Measurements from ENCODE around the gene FAM163B. TPM values are rescaled to one million over a fixed set of nuclear protein-coding genes. Genes with fewer than 3 reads are reported as not detected.

The FAM163B gene
- total RNA-seq, 2 donors from 2014 or later: 0.78 TPM; not detected in 1

- DNase-seq (no peak), ATAC-seq (no peak)
- Histone ChIP-seq H3K4me3 (no peak overlapping the region), H3K36me3 (replicated peaks in 1 of 2; ENCODE audit: insufficient read depth in 1 of 2, low read depth in 2 of 2) (no peaks in the 10 kb centered on the region), H3K27me3 (peaks cover 0 to under 1% of the 10 kb centered on the region in 2 donors), H3K27ac (no peak overlapping the region), H3K4me1 (no peaks in the 10 kb centered on the region), H3K9me3 (peaks cover 0 to under 1% (median 0%) of the 10 kb centered on the region in 3 donors)
- intact Hi-C loops (cut with DNase I): no loop called here
- WGBS, 2 donors: 86 to 88% methylated on average over 13 to 16 of the region's 17 CpGs
- TF ChIP-seq CTCF (IDR thresholded peaks at IDR 0.05) (no peak), POLR2A (IDR thresholded peaks at IDR 0.05) (no peak)
These were observed 17.9 kb downstream of the FAM163B start for GRCh38 chr9:133591116-133591910.

GRCh38 chr9:133590231-133590855 lies 18.8 kb downstream of the FAM163B start:
- Histone ChIP-seq H3K4me3 (no peak overlapping the region), H3K27me3 (peaks cover 0 to 10% of the 10 kb centered on the region in 2 donors), H3K9me3 (no peaks in the 10 kb centered on the region), H3K27ac (no peak overlapping the region), H3K36me3 (replicated peaks in 1 of 2; ENCODE audit: insufficient read depth in 1 of 2, low read depth in 2 of 2) (no peaks in the 10 kb centered on the region), H3K4me1 (no peaks in the 10 kb centered on the region)
- 66 to 69% methylated on average over 14 to 20 of the region's 20 CpGs for WGBS, 2 donors
- intact Hi-C loops (cut with DNase I): no loop called here
- DNase-seq: no peak
- TF ChIP-seq POLR2A (IDR thresholded peaks at IDR 0.05) (no peak), CTCF (IDR thresholded peaks at IDR 0.05) (no peak)
- no peak for ATAC-seq

GRCh38 chr9:133589454-133590227 lies 19.5 kb downstream of the FAM163B start:
- no peaks in the 10 kb centered on the region for H3K4me1 ChIP-seq
- intact Hi-C loops (cut with DNase I): no loop called here
- TF ChIP-seq POLR2A (IDR thresholded peaks at IDR 0.05): no peak
- peak in 3 of 7 experiments; percentile 3 to 31 (median 7) for TF ChIP-seq CTCF (IDR thresholded peaks at IDR 0.05)
- H3K4me3 ChIP-seq: no peak overlapping the region
- WGBS, 2 donors: 44 to 45% methylated on average over 11 to 19 of the region's 19 CpGs
- no peaks in the 10 kb centered on the region for H3K36me3 ChIP-seq (replicated peaks in 1 of 2; ENCODE audit: insufficient read depth in 1 of 2, low read depth in 2 of 2)
- no peak for ATAC-seq
- peaks cover 0 to 12% of the 10 kb centered on the region in 2 donors for H3K27me3 ChIP-seq
- no peaks in the 10 kb centered on the region for H3K9me3 ChIP-seq
- no peak for DNase-seq
- H3K27ac ChIP-seq: no peak overlapping the region

GRCh38 chr9:133587466-133587865 lies 21.7 kb downstream of the FAM163B start:
- TF ChIP-seq POLR2A (IDR thresholded peaks at IDR 0.05) (no peak), CTCF (IDR thresholded peaks at IDR 0.05) (no peak)
- no peak overlapping the region for H3K27ac ChIP-seq
- H3K27me3 ChIP-seq: peaks cover 0 to 12% of the 10 kb centered on the region in 2 donors
- no peaks in the 10 kb centered on the region for H3K36me3 ChIP-seq (replicated peaks in 1 of 2; ENCODE audit: insufficient read depth in 1 of 2, low read depth in 2 of 2)
- DNase-seq (no peak), ATAC-seq (no peak)
- no peaks in the 10 kb centered on the region for H3K4me1 ChIP-seq
- intact Hi-C loops (cut with DNase I): no loop called here
- H3K9me3 ChIP-seq: no peaks in the 10 kb centered on the region
- no peak overlapping the region for H3K4me3 ChIP-seq
- WGBS, 2 donors: 56% methylated on average over 6 of the region's 6 CpGs; no CpG with 5 or more reads in 1 of the 2 donors
